ENCODE measurements around the gene LARGE1.

Gene LARGE1

GRCh38 chr22:33757802-33758483 lies 162.3 kb downstream of the LARGE1 start:
- TF ChIP-seq TEAD4 (IDR thresholded peaks at IDR 0.05), result no peak
- no peak for TF ChIP-seq YY1 (IDR thresholded peaks at IDR 0.05; ENCODE audit: low read depth)
- TF ChIP-seq CEBPB (IDR thresholded peaks at IDR 0.05), result no peak
- TF ChIP-seq CREB1 (IDR thresholded peaks at IDR 0.05; ENCODE audit: low read depth), result no peak
- no peak for TF ChIP-seq FOXM1 (IDR thresholded peaks at IDR 0.05; ENCODE audit: borderline replicate concordance, low read depth)
- no peak for TF ChIP-seq REST (IDR thresholded peaks at IDR 0.05; ENCODE audit: low read depth)

GRCh38 chr22:33757041-33757801 lies 163.1 kb downstream of the LARGE1 start:
- TF ChIP-seq RAD21 (IDR thresholded peaks at IDR 0.05; ENCODE audit: low read depth) (no peak), EGR1 (IDR thresholded peaks at IDR 0.05) (no peak), FOXM1 (IDR thresholded peaks at IDR 0.05; ENCODE audit: borderline replicate concordance, low read depth) (no peak), YY1 (IDR thresholded peaks at IDR 0.05; ENCODE audit: low read depth) (no peak), ZBTB7A (IDR thresholded peaks at IDR 0.05; ENCODE audit: low read depth) (no peak), REST (IDR thresholded peaks at IDR 0.05; ENCODE audit: low read depth) (no peak), CEBPB (IDR thresholded peaks at IDR 0.05) (no peak), TAF1 (IDR thresholded peaks at IDR 0.05; ENCODE audit: low read depth) (no peak), MAX (IDR thresholded peaks at IDR 0.05) (no peak), TEAD4 (IDR thresholded peaks at IDR 0.05) (no peak), CREB1 (IDR thresholded peaks at IDR 0.05; ENCODE audit: low read depth) (no peak)

GRCh38 chr22:33756508-33756949 lies 163.7 kb downstream of the LARGE1 start:
- TF ChIP-seq TAF1 (IDR thresholded peaks at IDR 0.05; ENCODE audit: low read depth), result no peak
- TF ChIP-seq TEAD4 (IDR thresholded peaks at IDR 0.05), result no peak
- TF ChIP-seq NFIC (IDR thresholded peaks at IDR 0.05), result no peak
- TF ChIP-seq RAD21 (IDR thresholded peaks at IDR 0.05; ENCODE audit: low read depth), result no peak
- no peak for TF ChIP-seq CREB1 (IDR thresholded peaks at IDR 0.05; ENCODE audit: low read depth)
- TF ChIP-seq EGR1 (IDR thresholded peaks at IDR 0.05), result no peak
- no peak for TF ChIP-seq FOXM1 (IDR thresholded peaks at IDR 0.05; ENCODE audit: borderline replicate concordance, low read depth)
- no peak for TF ChIP-seq REST (IDR thresholded peaks at IDR 0.05; ENCODE audit: low read depth)
- no peak for TF ChIP-seq EP300 (IDR thresholded peaks at IDR 0.05; ENCODE audit: borderline replicate concordance)
- no peak for TF ChIP-seq TCF12 (IDR thresholded peaks at IDR 0.05; ENCODE audit: low read depth)
- no peak for TF ChIP-seq MAX (IDR thresholded peaks at IDR 0.05)
- no peak for TF ChIP-seq YY1 (IDR thresholded peaks at IDR 0.05; ENCODE audit: low read depth)
- no peak for TF ChIP-seq ZBTB7A (IDR thresholded peaks at IDR 0.05; ENCODE audit: low read depth)
- TF ChIP-seq USF1 (IDR thresholded peaks at IDR 0.05), result no peak
- no peak for TF ChIP-seq CEBPB (IDR thresholded peaks at IDR 0.05)

- TF ChIP-seq TCF12 (IDR thresholded peaks at IDR 0.05; ENCODE audit: low read depth), result no peak
- TF ChIP-seq TAF1 (IDR thresholded peaks at IDR 0.05; ENCODE audit: low read depth), result no peak
- no peak for TF ChIP-seq REST (IDR thresholded peaks at IDR 0.05; ENCODE audit: low read depth)
- no peak for TF ChIP-seq CREB1 (IDR thresholded peaks at IDR 0.05; ENCODE audit: low read depth)
- TF ChIP-seq TEAD4 (IDR thresholded peaks at IDR 0.05), result no peak
Observed at GRCh38 chr22:33748714-33749113, 171.6 kb downstream of the LARGE1 start.
